ENCODE measurements around the gene COL5A1. TPM values are rescaled to one million over a fixed set of nuclear protein-coding genes. Genes with fewer than 3 reads are reported as not detected.

The COL5A1 gene
- polyA plus RNA-seq, 3 donors, result 87.5 to 116 (median 111) TPM

DNA sequence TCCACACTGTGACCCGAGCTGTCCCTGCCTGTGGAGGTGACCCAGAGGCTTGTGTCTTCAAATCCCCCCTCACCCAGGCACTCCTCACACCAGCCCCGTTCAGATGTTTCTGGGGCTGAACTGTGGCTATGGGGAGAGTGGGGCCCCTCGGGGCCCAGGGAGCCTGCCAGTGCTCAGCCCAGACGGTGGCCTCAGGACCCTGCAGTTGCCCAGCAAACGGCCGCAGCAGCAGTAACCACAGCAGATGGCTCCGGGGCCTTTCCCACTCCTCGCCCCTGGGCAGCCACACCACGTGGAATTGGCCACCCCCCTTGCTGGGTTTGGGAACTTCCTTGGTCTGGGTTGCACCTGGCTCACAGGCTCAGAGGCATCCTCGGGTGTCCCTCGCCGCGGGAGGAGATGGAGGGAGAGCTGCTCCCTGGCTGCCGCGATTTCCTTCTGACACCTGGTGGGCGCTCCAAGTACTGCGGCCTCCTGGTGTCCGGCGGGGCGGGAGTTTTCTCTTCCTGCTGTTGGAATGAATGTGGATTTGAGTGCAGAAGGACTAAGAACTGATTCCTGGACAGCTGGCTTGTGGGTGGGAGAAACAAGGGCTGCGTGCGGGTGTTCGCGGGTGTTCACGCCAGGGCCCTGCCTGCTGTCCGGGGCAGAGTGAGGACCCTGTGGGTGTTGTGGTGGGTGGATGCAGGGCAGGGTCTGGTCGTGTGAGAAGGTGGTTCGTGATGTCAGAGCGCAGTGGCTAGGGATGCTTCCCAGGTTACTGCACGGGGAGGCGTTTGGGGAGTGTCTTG, 97.5 kb downstream of the COL5A1 start:
- DNase-seq, result peak; percentile 58

DNA sequence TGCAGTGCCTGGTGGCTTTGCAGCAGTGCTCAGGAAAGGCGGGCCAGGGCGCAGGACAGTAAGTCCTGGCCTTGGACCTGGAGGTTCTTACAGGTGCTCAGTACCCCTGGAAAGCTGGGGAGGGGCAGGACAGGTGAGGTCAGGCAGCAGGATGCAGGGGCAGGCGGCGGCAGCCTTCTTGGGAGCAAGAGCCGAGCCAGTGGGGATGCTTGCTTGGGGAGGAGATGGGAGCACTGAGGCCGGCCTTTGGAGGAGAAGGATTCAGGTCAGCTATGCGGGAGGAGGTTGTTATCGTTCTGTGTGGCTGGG, 98.0 kb downstream of the COL5A1 start:
- no peak for DNase-seq

DNA sequence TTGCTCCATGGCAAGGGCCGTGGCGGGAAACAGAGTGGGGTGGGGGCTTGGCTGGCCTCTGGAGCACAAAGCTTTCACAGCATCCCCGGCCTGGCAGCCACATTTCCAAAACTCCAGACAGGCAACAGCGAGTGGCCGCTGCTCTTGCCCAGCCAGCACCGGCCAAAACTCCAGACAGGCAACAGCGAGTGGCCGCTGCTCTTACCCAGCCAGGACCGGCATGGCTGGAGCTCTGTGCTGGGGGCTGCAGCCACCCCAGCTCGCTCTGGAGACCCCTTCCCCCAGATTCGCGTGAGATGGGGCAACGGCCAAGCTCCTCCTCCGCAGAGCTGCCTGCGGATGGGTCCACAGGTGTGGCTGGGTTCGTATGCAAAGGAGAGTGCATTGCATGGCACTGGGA, 98.5 kb downstream of the COL5A1 start:
- DNase-seq, result no peak

DNA sequence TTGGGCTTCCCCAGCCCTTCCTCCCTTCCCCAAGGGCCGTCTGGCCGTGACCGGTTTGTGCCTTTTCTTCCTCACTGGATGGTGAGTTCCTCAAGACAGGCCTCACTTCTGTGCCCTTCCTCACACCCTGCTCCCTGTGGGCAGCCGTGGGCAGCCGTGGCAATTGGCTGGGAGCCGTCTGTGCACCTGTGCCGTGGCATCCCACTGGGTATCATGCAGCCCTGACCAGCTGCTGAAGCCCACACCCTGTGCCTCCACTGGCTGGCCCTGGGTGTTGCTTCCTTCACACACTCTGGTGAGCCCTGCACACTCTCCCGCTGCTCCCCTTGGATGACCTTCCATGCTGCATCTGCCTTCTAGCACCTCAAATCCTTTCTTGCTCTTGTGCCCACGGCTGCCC, 100.2 kb downstream of the COL5A1 start:
- DNase-seq, result no peak

DNA sequence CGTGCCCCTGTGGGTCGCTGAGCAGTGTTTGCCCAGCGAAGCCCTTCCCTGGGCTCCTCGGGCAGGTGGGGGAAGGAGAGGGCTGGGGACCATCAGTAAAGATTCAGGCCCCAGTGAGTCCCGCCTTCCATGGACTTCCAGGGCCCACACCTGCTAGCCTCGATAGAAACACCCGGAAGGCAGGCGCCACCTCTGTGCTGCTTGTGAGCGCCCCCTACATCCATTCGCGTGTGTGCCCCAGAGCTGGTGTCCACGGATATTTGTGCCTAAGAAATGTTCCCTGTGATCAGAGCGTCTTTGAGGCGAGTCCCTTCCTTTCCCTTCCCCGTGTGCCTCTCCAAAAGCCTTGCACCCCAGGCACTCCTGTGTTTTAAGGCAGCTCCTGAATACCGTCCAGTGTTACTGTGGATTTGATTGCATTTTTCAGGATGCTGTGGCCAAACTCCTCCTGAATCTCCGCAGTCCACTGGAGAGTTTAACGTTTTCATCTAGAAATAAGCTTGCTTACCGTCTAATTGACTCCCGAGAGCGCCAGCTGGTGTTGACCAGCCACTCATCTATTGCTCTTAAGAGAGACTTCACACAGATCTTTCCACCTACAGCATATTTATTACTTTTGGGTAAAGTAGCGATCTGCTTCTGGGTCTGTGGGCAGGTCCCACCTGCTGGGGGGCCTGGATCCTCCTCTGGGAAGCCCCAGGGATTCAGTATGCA, 101.4 kb downstream of the COL5A1 start:
- DNase-seq, result no peak

DNA sequence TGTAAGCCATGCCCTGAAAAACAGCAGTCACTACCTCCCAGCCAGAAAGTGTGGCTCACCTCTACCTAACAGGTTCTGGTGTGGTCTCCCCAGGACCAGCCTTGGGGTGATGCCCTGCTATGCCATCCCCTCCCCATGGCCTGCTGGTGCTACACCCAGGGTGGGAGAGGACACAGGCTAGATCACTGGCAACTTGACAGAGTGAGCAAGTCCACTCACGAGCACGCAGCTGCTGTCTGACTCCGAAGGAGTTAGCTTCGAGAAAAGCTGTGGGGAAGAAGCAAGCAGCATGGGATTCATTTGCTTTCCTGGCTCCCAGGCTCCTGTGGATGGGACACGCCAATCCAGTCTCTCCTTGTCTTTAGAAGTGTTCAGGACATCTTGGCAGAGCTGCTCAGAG, 102.2 kb downstream of the COL5A1 start:
- no peak for DNase-seq

DNA sequence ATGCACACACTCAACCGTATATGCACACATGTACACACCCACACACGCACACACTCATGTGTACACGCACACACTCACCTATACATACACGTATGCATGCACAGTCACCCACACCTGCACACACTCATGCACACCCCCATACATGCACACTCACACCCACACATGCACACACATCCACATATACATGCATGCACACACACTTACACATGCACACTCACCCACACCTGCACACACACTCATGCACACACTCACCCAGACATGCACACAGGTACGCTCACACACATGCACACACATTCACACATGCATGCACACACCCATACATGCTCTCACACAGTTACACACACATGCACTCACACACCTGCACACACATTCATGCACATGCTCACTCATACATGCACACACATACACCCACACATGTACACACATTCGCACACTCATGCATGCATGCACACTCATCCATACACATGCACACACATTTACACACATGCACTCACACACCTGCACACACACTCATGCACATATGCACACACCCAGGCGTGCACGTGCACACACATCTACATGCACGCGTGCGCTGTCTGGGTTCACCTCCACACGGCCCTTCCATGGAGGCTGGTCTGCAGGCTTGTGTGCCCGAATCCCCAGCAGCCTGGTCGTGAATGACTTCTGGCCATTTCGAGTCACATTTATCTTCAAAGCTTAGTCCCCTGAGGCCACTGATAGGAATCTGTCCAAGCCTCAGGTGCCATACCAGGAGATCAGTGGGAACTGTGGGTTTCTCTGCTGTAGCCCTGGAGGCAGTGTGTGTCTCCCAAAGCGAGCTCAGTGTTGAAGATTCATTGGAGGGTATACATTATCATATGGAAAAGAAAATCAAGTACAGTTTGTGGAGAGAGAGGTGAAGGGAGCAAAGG, 103.0 kb downstream of the COL5A1 start:
- no peak for DNase-seq

DNA sequence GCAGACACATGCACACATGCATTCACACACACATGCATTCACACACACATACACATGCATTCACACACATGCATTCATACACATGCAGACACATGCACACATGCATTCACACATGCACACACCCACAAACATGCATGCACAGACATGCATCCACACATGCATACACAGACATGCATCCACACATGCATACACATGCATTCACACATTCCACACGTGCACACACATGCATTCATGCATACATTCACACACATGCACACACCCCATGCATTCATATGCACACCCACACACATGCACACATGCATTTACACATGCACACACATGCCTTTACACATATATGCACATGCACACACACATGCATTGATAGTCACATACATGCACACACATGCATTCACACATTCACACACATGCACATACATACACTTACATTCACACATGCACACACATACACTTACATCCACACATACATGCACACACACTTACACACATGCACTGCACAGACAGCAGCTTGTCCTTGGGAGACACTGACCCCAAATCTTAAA, 106.4 kb downstream of the COL5A1 start:
- no peak for DNase-seq

DNA sequence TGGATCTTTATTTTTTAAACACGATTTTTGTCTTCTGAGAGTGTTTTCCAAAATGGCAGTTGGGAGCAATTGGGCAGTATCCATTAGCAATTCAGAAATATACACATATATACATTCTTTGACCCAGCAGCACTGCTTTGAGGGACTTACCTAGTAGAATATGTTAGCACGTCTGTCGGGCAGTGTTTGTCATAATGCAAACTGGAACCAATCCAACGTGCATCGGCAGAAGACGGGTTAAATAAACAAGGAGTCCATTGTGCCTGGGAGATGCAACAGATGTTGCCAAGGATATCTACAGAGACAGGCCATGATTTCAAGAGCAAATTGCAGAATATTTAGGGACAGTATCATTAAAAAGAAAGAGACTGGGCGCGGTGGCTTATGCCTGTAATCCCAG, 107.0 kb downstream of the COL5A1 start:
- no peak for DNase-seq

DNA sequence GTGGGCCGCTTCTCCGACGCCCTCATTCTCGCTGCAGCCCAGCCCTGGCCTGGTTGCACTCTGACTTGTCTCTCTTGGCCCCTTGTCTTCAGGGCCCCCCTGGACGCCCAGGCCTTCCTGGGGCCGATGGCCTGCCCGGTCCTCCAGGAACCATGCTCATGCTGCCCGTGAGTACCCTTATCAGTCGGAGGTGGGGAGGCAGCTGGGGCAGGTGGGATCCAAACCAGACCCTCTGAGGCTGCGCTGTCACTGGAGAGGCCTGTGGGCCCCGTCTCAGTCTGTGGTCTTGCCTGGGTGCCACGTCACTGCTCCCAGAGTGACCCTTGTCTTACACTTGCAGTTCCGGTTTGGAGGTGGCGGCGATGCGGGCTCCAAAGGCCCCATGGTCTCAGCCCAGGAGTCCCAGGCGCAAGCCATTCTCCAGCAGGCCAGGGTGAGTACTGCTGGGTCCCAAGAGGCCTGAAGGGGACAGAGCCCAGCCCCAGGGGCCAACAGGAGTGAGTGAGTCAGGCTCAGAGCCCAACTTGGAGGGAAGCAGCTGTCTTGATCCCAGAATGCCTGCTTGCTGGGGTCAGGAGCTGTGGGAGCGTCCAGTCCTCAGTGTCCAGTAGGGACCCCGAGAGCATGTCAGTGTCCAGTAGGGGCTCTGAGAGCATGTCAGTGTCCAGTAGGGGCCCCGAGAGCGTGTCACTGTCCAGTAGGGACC, 109.0 kb downstream of the COL5A1 start:
- DNase-seq, result no peak

DNA sequence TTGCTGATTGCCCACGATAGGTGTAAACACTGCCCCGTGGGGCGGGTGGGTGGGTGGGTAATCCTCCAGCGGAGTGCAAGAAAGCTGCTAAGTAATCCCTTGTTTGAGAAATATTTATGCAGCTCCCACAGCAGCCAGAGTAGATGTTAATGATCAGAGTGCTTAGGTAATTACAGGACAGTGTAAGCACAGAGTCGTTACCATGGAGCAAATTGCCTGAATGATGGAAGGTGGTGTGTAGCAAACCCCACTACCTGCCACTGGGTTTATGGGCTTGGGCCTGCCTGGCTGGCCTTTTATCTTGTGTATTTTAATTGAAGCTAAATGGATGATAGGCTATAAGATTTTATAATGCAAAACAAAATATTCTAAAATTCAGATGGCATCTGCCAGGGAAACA, 110.0 kb downstream of the COL5A1 start:
- DNase-seq, result no peak

DNA sequence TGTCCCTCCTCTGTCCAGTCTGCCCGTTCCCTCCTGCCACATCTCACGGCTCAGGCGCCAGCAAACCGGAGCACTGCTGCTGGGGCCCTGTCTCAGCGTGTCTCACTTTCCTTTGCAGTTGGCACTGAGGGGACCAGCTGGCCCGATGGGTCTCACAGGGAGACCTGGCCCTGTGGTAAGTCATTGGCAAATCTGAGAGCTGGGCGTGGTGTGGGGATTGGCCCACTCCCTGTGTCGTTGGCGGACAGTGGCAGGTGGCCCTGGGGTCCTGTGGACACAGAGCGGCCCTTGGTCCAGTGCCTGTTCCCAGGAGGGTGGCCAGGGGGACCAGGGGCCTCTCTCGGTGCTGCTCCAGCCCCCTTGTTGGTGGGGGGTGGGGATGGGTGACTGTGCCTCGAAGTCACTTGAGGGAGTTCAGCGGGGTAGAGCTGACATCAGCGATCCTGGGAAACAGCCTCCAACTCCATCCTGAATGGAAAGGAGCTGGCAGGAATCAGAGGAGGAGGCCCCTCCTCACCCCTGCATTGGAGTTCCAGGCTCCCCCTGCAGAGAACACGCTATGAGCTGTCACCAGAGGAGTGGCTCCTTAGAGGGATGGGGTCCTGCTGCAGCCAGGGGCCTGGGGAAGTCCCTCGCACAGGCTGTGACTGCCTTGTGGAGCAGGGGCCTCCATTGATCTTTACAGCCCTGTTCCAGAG, 111.0 kb downstream of the COL5A1 start:
- DNase-seq, result no peak

DNA sequence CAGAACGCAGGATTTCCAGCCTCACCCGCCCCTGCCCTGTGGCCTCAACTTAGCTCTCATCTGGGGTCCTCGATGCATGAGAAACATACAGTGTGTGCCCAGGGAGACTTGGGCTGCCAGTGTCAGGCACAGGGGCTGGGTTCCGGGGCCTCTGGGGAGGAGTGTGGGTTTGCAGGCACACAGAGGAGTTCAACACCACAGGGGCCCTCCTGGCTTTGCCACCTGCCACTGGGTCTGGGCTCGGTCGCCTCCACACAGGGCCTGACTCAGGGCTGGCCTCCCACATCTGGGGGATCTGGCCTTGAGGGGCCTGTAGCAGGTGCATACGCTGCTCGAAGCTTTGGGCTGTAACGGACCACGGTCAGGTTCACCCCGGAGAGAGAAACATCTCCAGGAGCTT, 111.6 kb downstream of the COL5A1 start:
- DNase-seq, result no peak

DNA sequence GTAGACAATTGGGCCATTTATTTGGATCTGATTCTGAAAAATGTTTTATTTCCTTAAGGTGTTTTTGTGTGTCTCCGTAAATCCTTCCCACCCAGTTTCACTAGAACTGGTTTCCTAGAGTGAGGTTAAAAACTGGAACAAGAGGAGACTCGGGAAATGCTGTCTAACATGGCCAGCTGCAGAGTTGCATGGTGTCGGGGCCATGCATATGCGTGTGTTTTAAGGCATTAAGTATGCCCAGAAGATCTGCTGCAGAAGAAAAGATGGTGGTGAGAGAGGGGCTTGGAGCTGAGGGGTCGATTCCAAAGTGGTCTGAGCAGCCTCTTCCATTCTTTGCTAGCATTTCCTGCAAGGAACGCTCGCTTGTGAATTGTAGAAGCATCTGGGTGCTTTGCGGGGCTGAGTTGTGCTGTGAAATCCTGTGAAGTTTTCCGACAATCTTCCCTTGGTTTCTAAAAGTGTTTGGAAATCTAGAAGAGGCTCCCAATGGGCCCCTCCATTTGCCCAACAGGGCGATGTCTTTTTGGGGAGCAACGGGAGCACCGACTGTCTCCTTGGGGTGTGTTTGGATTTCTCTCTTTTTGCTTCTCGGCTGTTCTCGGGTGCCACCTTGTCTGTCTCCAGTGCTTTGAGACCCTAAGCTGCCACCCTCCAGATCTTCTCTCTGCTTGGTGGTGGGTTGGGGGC, 113.8 kb downstream of the COL5A1 start:
- no peak for DNase-seq

DNA sequence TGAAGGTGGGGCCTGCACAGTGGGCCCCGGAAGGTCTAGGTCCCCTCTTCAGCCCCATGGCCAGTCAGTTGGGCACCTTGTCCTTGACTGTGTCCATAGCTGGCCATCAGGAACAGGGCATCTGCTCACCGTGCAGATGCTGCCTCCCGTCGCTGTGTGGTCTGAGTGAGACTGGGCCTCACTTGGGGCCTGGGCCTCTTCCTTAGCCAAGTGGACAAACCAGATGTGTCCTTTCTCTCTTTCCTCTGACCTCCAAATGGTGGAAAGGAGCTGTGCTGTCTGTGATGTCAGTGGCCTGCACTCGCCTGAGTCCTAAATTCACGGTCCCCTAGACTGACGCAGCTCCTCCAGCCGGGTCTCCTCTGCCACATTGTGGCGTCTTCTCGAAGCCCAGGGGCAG, 114.5 kb downstream of the COL5A1 start:
- no peak for DNase-seq

DNA sequence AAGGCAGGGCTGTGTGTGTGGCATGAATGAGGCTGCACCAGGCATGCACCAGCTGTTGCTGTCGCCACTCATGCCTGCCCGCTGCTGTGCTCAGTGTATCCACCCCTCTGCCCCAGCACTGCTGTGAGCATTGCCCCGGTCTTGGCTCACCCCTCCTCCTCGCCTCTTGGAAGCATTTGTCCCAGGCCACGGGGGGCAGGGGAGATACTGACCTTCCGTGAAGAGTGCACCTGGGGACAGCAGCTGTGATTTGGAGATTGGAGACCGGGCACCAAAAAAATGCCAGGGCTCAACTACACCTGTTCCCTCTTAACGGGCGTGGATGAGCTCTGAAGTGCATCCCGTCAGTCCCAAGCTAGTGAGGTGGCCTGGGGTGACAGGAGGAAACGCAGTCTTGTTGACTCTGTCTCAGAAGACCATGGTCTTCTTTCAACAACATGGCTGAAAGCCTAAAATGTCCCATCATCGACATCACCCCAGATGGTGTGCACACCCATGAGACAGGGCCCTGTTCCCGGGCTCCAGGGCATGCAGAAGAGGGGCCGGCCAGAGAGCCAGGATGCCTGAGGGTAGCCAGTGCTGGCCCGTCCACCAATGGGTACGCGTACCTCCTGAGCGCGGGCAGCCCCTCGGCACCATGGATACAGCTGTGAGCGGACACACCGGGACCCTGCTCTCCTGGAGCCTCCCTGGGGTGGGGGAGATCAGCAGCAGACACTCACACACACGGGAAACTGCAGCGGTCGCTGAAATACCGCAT, 115.8 kb downstream of the COL5A1 start:
- DNase-seq, result no peak

DNA sequence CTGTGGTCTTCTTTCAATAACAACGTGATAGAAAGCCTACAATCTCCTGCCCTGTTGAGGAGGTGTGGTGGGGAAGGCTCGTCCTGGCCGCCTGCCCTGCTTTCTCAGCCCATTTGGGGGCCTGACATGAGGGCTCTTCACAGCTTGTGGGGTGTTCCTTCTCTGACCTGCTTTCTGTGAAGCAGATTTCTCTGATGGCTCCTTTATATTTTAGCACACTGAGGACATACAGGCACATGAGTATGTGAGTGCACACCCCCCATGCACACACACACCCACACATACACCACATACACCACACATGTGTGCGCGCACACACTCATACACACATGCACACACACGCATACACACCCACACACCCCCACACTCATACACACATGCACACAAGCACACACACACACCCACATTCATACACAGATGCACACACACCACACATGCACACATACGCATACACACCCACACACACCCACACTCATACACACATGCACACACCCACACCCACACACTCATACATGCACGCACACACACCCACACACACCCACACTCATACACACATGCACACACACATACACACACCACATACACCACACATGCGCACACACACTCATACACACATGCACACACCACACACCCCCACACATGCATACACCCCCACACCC, 117.5 kb downstream of the COL5A1 start:
- DNase-seq, result no peak

DNA sequence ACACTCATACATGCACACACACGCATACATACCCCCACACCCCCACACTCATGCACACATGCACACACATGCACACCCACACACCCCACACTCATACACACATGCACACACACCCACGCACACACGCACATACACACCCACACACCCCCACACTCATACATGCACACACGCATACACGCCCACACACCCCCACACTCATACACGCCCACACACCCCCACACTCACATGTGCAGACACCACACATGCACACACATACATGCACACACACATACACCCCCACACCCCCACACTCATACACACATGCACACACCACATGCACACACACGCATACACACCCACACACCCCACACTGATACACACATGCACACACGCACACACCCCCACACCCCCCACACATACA, 118.3 kb downstream of the COL5A1 start:
- DNase-seq, result no peak

DNA sequence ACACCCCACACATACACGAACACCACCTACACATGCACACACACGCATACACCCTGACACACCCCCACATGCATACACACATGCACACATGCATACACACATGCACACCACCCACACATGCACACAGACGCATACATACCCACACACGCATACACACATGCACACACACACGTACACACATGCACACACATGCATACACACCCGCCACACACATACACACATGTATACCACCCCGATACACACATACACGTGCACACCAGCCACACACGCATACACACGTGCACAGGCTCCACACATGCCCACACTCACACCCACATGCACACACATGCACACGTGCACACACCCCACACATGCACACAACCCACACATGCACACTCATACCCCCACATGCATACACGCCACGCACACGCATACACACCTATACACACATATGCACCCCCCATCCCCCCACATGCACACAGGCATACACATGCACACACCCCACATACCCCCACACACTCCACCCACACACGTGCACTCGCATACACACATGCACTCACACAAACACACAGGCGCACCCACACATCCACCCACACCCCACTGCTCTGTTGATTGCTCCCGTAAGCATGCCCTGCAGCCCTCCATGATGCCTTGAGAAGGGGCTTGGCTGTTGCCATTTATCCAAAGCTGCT, 119.3 kb downstream of the COL5A1 start:
- DNase-seq, result no peak

Measured in renal pelvis (tissue), 4 donors.